ENCODE results near the gene WBP2.

GRCh38 chr17:75876938-75877751 is 22.0 kb upstream of the WBP2 start:
- TF ChIP-seq CTCF (IDR thresholded peaks at IDR 0.05; ENCODE audit: insufficient read depth, low read depth, low read length) (no peak), EZH2 (IDR thresholded peaks at IDR 0.05; ENCODE audit: insufficient read depth, low read length) (no peak)
